HepG2 (cell line): ENCODE results near the gene DOK5. TPM values are rescaled to one million over a fixed set of nuclear protein-coding genes. Genes with fewer than 3 reads are reported as not detected.

Experiments
- ATAC-seq: fragments of 200-7000 bp; cut with Tn5 transposase; 3 replicates; pipeline ENCODE4 v1.9.1; 2020; ENCODE audit warnings: mild to moderate bottlenecking, moderate library complexity
- BruUV-seq: library from RNA; stranded (reverse); fragments of 400-500 nt; replicated peaks from 2 replicates; lab custom pipeline; 2021; lab: Mats Ljungman, UMichigan
- CTCF ChIA-PET: fragments of 300-600 bp; formaldehyde crosslinking; extraction: SDS; loops from one replicate; lab custom pipeline; 2021; ENCODE audit warnings: low total read pairs, inconsistent platforms, low intra/inter-chr PET ratio; lab: Yijun Ruan, JAX
- POLR2A ChIA-PET: fragments of 350-600 bp; sonication (Branson Sonifier 250); formaldehyde crosslinking; loops from one replicate; lab custom pipeline; 2020; ENCODE audit warnings: antibody characterized with exemption, inconsistent platforms; lab: Yijun Ruan, JAX
- DNase-seq: peaks from one replicate; pipeline ENCODE4 v3.0.0-alpha.2; 2015; ENCODE audit warnings: low spot score
- FAIRE-seq: peaks from 3 replicates; lab custom pipeline; 2011; peaks lifted over from hg19 to GRCh38; lab: Jason Lieb, UNC
- H2AFZ ChIP-seq: one replicate; pipeline ENCODE4 v1.6.1; 2011; ENCODE audit warnings: low read length, inconsistent platforms
- H3K27ac ChIP-seq: fragments of 300-600 bp; 3 replicates; pipeline ENCODE4 v1.8.0; 2011; ENCODE audit warnings: mixed run types, mild to moderate bottlenecking, mixed read lengths, low read length, inconsistent platforms; ENCODE audit not compliant: insufficient read depth; ENCODE audit errors: extremely low read length
- H3K27me3 ChIP-seq, 2 experiments: fragments of 200-600 bp in 1 of 2; 2 replicates in 1 of 2; 3 replicates in 1 of 2; pipeline versions ENCODE4 v1.6.0 to v1.8.0; 2011; ENCODE audit warnings: low read length in 2 of 2, mild to moderate bottlenecking in 2 of 2, moderate library complexity in 2 of 2, inconsistent platforms in 1 of 2; ENCODE audit not compliant: insufficient read depth in 2 of 2, control insufficient read depth in 1 of 2
- H3K36me3 ChIP-seq, 2 experiments: fragments of 200-600 bp in 1 of 2; replicated peaks in 1 of 2; 2 replicates in 1 of 2; 3 replicates in 1 of 2; pipeline versions ENCODE4 v1.5.1 to v1.8.0; 2011; ENCODE audit warnings: low read length in 2 of 2, inconsistent platforms in 1 of 2; ENCODE audit not compliant: insufficient read depth in 2 of 2, control insufficient read depth in 1 of 2
- H3K4me1 ChIP-seq: 2 replicates; pipeline ENCODE4 v1.5.1; 2012; ENCODE audit warnings: low read length, inconsistent platforms; ENCODE audit not compliant: insufficient read depth
- H3K4me2 ChIP-seq: 2 replicates; pipeline ENCODE4 v1.6.0; 2011; ENCODE audit warnings: low read depth, low read length, inconsistent platforms
- H3K4me3 ChIP-seq, 3 experiments: fragments of 200-600 bp in 1 of 3; sonication (generic), shearing (Covaris generic) in 1 of 3; replicated peaks in 1 of 3; 2 replicates each; pipeline ENCODE4 v1.5.1; 2011 to 2016; ENCODE audit warnings: low read length in 3 of 3, inconsistent platforms in 2 of 3, low read depth in 2 of 3, mild to moderate bottlenecking in 2 of 3, control low read depth in 1 of 3, mixed read lengths in 1 of 3; ENCODE audit not compliant: insufficient read depth in 1 of 3
- H3K79me2 ChIP-seq: one replicate; pipeline ENCODE4 v1.6.1; 2011; ENCODE audit warnings: low read length, inconsistent platforms; ENCODE audit not compliant: insufficient read depth
- H3K9ac ChIP-seq: 2 replicates; pipeline ENCODE4 v1.6.0; 2011; ENCODE audit warnings: mild to moderate bottlenecking, low read depth, low read length, inconsistent platforms; ENCODE audit not compliant: insufficient read depth
- H3K9me3 ChIP-seq: 2 replicates; pipeline ENCODE4 v1.5.1; 2012; ENCODE audit warnings: mild to moderate bottlenecking, low read length
- H4K20me1 ChIP-seq: 2 replicates; pipeline ENCODE4 v1.6.0; 2011; ENCODE audit warnings: inconsistent platforms, mild to moderate bottlenecking, low read length, moderate library complexity; ENCODE audit not compliant: insufficient read depth
- ELF1 ChIP-seq: sonication (generic); formaldehyde crosslinking; IDR thresholded peaks from 2 replicates; pipeline ENCODE4 v1.4.0; 2020; ENCODE audit warnings: missing genetic modification reagents
- PHF5A ChIP-seq: IDR thresholded peaks from one replicate; pipeline ENCODE4 v1.6.1; 2018; ENCODE audit warnings: low read depth, missing genetic modification reagents; ENCODE audit not compliant: unreplicated experiment
- RELA ChIP-seq: sonication (generic); formaldehyde crosslinking; IDR thresholded peaks from 2 replicates; pipeline ENCODE4 v1.4.0; 2020; ENCODE audit warnings: missing genetic modification reagents
- RFXAP ChIP-seq: sonication (generic); formaldehyde crosslinking; IDR thresholded peaks from 2 replicates; pipeline ENCODE4 v1.4.0; 2020; ENCODE audit warnings: missing genetic modification reagents, borderline replicate concordance
- TCF12 ChIP-seq, 2 experiments: fragments of 450-650 bp in 1 of 2; sonication (generic) in 1 of 2; formaldehyde crosslinking in 1 of 2; IDR thresholded peaks; 2 replicates each; pipeline versions ENCODE4 v1.6.1 to v1.8.0; 2017 to 2022; ENCODE audit warnings: antibody characterized with exemption in 1 of 2, mild to moderate bottlenecking in 1 of 2, missing genetic modification reagents in 1 of 2, moderate library complexity in 1 of 2
- ZNF33B ChIP-seq: sonication (generic); formaldehyde crosslinking; IDR thresholded peaks from 2 replicates; pipeline ENCODE4 v1.5.1; 2020; ENCODE audit warnings: mild to moderate bottlenecking, missing genetic modification reagents
- ZNF484 ChIP-seq: sonication (generic); formaldehyde crosslinking; IDR thresholded peaks from 2 replicates; pipeline ENCODE4 v1.5.1; 2020; ENCODE audit warnings: mild to moderate bottlenecking, low read depth, missing genetic modification reagents, borderline replicate concordance
- WGBS: methylation state at CpG from one replicate; pipeline ENCODE4 v1.1.6; 2017; ENCODE audit warnings: low lambda C conversion rate; 5-methylcytosine and 5-hydroxymethylcytosine counted together
- in situ Hi-C: cut with HindIII; loops from 2 replicates; pipeline ENCODE4 v1.10.0; 2017; ENCODE audit warnings: low pct_unique_long_range_greater_than_20kb; ENCODE audit not compliant: extremely low pct_ligation_motif_present
- intact Hi-C: fragments of 100-400 bp; cut with micrococcal nuclease; formaldehyde crosslinking; loops from one replicate; pipeline ENCODE4 v1.10.0; 2022; ENCODE audit not compliant: unreplicated experiment
- polyA plus RNA-seq, 8 experiments: library from polyadenylated mRNA; depleted of rRNA in 3 of 8; stranded (reverse) in 7 of 8; unstranded in 1 of 8; fragments of >200 nt; fragmentation: Illumina TruSeq in 4 of 8; extraction: Trizol in 4 of 8; gene quantifications; 2 replicates each; pipeline versions ENCODE4 v1.2.1 to v1.2.3, GENCODE V29; 2011 to 2016; ENCODE audit warnings: low read depth in 4 of 8, missing spikeins in 1 of 8, mixed read lengths in 1 of 8; ENCODE audit not compliant: insufficient read depth in 1 of 8
- total RNA-seq, 5 experiments: library from RNA; depleted of rRNA; stranded (reverse); fragments of >200 nt; fragmentation: Illumina TruSeq; extraction: Trizol; gene quantifications; 2 replicates each; pipeline ENCODE4 v1.2.3, GENCODE V29; 2016; ENCODE audit warnings: low read depth in 1 of 5
- TF ChIP-seq, protein P1 (sequence below), 2 experiments: sonication (generic) in 1 of 2; formaldehyde crosslinking in 1 of 2; IDR thresholded peaks; 2 replicates each; pipeline versions ENCODE4 v1.4.0 to v1.6.1; 2016 to 2020; ENCODE audit warnings: borderline replicate concordance in 1 of 2, low read depth in 1 of 2, mild to moderate bottlenecking in 1 of 2, missing genetic modification reagents in 1 of 2
- TF ChIP-seq, protein P2 (sequence below), 2 experiments: IDR thresholded peaks; 2 replicates each; pipeline ENCODE4 v1.6.1; 2011 to 2012; ENCODE audit warnings: low read length in 2 of 2, borderline replicate concordance in 1 of 2, low read depth in 1 of 2, mild to moderate bottlenecking in 1 of 2, moderate library complexity in 1 of 2
- TF ChIP-seq, protein P3 (sequence below): sonication (generic); formaldehyde crosslinking; IDR thresholded peaks from 2 replicates; pipeline ENCODE4 v1.5.0; 2020; ENCODE audit warnings: mild to moderate bottlenecking, missing genetic modification reagents
- TF ChIP-seq, protein P4 (sequence below): sonication (generic); formaldehyde crosslinking; IDR thresholded peaks from 2 replicates; pipeline ENCODE4 v1.4.0; 2020; ENCODE audit warnings: missing genetic modification reagents

Gene DOK5
- total and polyA plus RNA-seq, 2 of the 13 experiments (the other 11 are each of a cell fraction or from before 2014, with no cell fraction given) = not detected

DNA sequence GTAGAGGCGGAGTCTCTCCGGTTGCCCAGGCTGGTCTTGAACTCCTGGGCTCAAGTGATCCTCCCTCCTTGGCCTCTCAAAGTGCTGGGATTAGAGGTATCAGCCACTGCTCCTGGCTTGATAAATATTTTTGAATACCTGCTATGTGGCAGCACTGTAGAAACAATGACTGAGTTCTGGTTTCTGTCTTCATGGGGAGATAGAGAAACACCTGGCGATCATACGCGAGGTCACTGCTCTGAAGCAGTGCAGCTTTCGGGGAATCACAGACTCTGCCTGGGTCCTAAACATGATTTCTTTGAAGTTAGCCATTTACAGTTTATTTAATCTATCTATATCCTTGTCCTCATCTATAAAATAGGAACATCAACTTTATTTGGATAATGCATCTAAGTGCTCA, 31.2 kb downstream of the DOK5 start:
- H2AFZ ChIP-seq = no peak overlapping the region
- ATAC-seq = no peak
- TF ChIP-seq, protein P1, sequence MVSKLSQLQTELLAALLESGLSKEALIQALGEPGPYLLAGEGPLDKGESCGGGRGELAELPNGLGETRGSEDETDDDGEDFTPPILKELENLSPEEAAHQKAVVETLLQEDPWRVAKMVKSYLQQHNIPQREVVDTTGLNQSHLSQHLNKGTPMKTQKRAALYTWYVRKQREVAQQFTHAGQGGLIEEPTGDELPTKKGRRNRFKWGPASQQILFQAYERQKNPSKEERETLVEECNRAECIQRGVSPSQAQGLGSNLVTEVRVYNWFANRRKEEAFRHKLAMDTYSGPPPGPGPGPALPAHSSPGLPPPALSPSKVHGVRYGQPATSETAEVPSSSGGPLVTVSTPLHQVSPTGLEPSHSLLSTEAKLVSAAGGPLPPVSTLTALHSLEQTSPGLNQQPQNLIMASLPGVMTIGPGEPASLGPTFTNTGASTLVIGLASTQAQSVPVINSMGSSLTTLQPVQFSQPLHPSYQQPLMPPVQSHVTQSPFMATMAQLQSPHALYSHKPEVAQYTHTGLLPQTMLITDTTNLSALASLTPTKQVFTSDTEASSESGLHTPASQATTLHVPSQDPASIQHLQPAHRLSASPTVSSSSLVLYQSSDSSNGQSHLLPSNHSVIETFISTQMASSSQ (IDR thresholded peaks at IDR 0.05; ENCODE audit: low read depth) = no peak
- TF ChIP-seq, protein P1 (CRISPR knock-in tag; IDR thresholded peaks at IDR 0.05; ENCODE audit: borderline replicate concordance) = no peak
- TF ChIP-seq ZNF33B (no peak), TCF12 (IDR thresholded peaks at IDR 0.05) (no peak), TCF12 (CRISPR knock-in tag; IDR thresholded peaks at IDR 0.05) (no peak), PHF5A (CRISPR knock-in tag) (no peak), RFXAP (no peak), ZNF484 (CRISPR knock-in tag) (no peak), ELF1 (CRISPR knock-in tag) (no peak), RELA (CRISPR knock-in tag) (no peak)
- TF ChIP-seq, protein P2, sequence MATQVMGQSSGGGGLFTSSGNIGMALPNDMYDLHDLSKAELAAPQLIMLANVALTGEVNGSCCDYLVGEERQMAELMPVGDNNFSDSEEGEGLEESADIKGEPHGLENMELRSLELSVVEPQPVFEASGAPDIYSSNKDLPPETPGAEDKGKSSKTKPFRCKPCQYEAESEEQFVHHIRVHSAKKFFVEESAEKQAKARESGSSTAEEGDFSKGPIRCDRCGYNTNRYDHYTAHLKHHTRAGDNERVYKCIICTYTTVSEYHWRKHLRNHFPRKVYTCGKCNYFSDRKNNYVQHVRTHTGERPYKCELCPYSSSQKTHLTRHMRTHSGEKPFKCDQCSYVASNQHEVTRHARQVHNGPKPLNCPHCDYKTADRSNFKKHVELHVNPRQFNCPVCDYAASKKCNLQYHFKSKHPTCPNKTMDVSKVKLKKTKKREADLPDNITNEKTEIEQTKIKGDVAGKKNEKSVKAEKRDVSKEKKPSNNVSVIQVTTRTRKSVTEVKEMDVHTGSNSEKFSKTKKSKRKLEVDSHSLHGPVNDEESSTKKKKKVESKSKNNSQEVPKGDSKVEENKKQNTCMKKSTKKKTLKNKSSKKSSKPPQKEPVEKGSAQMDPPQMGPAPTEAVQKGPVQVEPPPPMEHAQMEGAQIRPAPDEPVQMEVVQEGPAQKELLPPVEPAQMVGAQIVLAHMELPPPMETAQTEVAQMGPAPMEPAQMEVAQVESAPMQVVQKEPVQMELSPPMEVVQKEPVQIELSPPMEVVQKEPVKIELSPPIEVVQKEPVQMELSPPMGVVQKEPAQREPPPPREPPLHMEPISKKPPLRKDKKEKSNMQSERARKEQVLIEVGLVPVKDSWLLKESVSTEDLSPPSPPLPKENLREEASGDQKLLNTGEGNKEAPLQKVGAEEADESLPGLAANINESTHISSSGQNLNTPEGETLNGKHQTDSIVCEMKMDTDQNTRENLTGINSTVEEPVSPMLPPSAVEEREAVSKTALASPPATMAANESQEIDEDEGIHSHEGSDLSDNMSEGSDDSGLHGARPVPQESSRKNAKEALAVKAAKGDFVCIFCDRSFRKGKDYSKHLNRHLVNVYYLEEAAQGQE (IDR thresholded peaks at IDR 0.05; ENCODE audit: borderline replicate concordance in 1 of 2, low read depth in 1 of 2, low read length in 2 of 2) = no peak
- TF ChIP-seq, protein P3, sequence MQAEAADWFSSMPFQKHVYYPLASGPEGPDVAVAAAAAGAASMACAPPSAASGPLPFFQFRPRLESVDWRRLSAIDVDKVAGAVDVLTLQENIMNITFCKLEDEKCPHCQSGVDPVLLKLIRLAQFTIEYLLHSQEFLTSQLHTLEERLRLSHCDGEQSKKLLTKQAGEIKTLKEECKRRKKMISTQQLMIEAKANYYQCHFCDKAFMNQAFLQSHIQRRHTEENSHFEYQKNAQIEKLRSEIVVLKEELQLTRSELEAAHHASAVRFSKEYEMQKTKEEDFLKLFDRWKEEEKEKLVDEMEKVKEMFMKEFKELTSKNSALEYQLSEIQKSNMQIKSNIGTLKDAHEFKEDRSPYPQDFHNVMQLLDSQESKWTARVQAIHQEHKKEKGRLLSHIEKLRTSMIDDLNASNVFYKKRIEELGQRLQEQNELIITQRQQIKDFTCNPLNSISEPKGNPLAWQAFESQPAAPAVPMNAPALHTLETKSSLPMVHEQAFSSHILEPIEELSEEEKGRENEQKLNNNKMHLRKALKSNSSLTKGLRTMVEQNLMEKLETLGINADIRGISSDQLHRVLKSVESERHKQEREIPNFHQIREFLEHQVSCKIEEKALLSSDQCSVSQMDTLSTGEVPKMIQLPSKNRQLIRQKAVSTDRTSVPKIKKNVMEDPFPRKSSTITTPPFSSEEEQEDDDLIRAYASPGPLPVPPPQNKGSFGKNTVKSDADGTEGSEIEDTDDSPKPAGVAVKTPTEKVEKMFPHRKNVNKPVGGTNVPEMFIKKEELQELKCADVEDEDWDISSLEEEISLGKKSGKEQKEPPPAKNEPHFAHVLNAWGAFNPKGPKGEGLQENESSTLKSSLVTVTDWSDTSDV (CRISPR knock-in tag) = no peak
- TF ChIP-seq, protein P4, sequence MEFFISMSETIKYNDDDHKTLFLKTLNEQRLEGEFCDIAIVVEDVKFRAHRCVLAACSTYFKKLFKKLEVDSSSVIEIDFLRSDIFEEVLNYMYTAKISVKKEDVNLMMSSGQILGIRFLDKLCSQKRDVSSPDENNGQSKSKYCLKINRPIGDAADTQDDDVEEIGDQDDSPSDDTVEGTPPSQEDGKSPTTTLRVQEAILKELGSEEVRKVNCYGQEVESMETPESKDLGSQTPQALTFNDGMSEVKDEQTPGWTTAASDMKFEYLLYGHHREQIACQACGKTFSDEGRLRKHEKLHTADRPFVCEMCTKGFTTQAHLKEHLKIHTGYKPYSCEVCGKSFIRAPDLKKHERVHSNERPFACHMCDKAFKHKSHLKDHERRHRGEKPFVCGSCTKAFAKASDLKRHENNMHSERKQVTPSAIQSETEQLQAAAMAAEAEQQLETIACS (CRISPR knock-in tag) = no peak

More for the DNA sequence above, 31.2 kb downstream of the DOK5 start:
- POLR2A ChIA-PET = no interaction called here
- Histone ChIP-seq H3K9me3 (no peaks in the 10 kb centered on the region), H3K79me2 (no peaks in the 10 kb centered on the region), H3K4me3 (no peak overlapping the region), H3K4me1 (no peaks in the 10 kb centered on the region), H3K9ac (no peak overlapping the region), H3K27me3 (no peaks in the 10 kb centered on the region), H4K20me1 (no peaks in the 10 kb centered on the region), H3K4me2 (no peak overlapping the region), H3K36me3 (no peaks in the 10 kb centered on the region), H3K27ac (no peak overlapping the region)
- in situ Hi-C loops (no loop called here), intact Hi-C loops (no loop called here)
- WGBS = 45% methylated on average over 6 of the region's 6 CpGs
- BruUV-seq = no TSS peak
- CTCF ChIA-PET = no interaction called here
- no peak for DNase-seq
- no peak for FAIRE-seq
